SJCRH30 (cell line): ENCODE results near the gene P2RY11. TPM values are rescaled to one million over a fixed set of nuclear protein-coding genes. Genes with fewer than 3 reads are reported as not detected.

Experiments
- DNase-seq, 2 experiments: peaks; one replicate each; pipeline ENCODE4 v3.0.0-alpha.2; 2015 to 2020
- H3K27ac ChIP-seq: fragments of 250-450 bp; sonication (Bioruptor Pico); 2 replicates; pipeline ENCODE4 v1.5.1; 2020; ENCODE audit warnings: mild to moderate bottlenecking, moderate library complexity
- H3K27me3 ChIP-seq: fragments of 250-450 bp; sonication (Bioruptor Pico); 2 replicates; pipeline ENCODE4 v1.5.1; 2020; ENCODE audit warnings: mild to moderate bottlenecking, moderate library complexity
- H3K36me3 ChIP-seq: fragments of 250-450 bp; sonication (Bioruptor Pico); 2 replicates; pipeline ENCODE4 v1.5.1; 2020; ENCODE audit warnings: mild to moderate bottlenecking, moderate library complexity
- H3K4me1 ChIP-seq: fragments of 250-450 bp; sonication (Bioruptor Pico); 2 replicates; pipeline ENCODE4 v1.5.1; 2020; ENCODE audit warnings: mild to moderate bottlenecking, moderate library complexity
- H3K4me3 ChIP-seq: fragments of 250-450 bp; sonication (Bioruptor Pico); 2 replicates; pipeline ENCODE4 v1.5.1; 2020; ENCODE audit warnings: mild to moderate bottlenecking, moderate library complexity
- H3K9me3 ChIP-seq: fragments of 250-450 bp; sonication (Bioruptor Pico); replicated peaks from 2 replicates; pipeline ENCODE4 v1.5.1; 2020; ENCODE audit warnings: mild to moderate bottlenecking, moderate library complexity
- total RNA-seq: library from RNA; depleted of rRNA; stranded (reverse); fragments of >200 nt; shearing (Covaris generic); gene quantifications from 2 replicates; pipeline ENCODE4 v1.2.3, GENCODE V29; 2014

P2RY11 gene
- total RNA-seq, 1 experiment from 2014 or later = 10.7 TPM

DNA sequence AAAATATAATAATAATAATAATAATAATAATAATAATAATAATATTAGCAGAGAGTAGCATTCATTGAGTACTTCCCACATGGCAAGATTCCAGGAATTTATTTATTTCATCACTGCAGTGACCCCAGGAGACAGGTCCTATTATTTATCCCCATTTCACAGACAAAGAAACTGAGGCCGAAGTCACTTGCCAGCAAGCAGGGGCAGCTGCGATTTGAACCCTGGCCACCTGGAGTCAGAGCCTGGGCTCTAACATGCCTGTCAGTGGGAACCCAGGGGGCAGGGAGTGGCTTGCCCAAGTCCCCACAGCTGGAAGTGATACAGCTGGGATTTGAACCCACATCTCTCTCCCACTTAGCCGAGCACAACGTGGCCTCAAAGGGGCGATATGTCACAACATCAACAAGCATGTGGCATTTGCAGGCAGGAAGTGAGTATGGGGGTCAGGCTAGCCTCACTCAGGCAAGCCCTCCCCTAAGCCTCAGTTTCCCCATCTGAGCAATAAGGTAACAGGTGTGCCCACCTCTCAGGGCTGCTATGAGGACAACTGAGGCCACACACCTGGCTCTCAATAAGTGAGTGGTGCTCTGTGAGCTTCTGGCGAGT is 22.4 kb upstream of the P2RY11 start:
- Histone ChIP-seq H3K4me3 (no peak overlapping the region), H3K27ac (no peak overlapping the region), H3K4me1 (no peaks in the 10 kb centered on the region), H3K9me3 (no peaks in the 10 kb centered on the region), H3K27me3 (no peaks in the 10 kb centered on the region), H3K36me3 (no peaks in the 10 kb centered on the region)
- no peak for DNase-seq

GRCh38 chr19:10089801-10090375 is 21.6 kb upstream of the P2RY11 start:
- no peak for DNase-seq
- Histone ChIP-seq H3K36me3 (no peaks in the 10 kb centered on the region), H3K27me3 (no peaks in the 10 kb centered on the region)

DNA sequence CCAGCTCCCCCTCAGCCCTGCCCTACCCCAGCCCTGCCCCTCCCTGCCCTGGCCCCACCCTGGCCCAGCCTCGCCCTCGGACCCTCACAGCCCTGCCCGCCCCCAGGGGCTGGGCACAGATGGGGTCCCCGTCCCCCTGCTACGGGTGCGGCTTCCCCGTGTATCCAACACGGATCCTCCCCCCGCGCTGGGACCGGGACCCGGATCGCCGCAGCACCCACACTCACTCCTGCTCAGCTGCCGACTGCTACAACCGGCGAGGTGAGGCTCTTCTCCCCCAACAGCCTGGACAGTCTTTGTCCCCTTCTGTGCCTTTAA is 20.2 kb upstream of the P2RY11 start:
- Histone ChIP-seq H3K27me3 (no peaks in the 10 kb centered on the region), H3K4me3 (no peak overlapping the region), H3K4me1 (no peaks in the 10 kb centered on the region), H3K27ac (no peak overlapping the region), H3K36me3 (no peaks in the 10 kb centered on the region), H3K9me3 (no peaks in the 10 kb centered on the region)
- DNase-seq = no peak

More at GRCh38 chr19:10089801-10090375, 21.6 kb upstream of the P2RY11 start:
- Histone ChIP-seq H3K9me3 (no peaks in the 10 kb centered on the region), H3K4me1 (no peaks in the 10 kb centered on the region), H3K4me3 (no peak overlapping the region), H3K27ac (no peak overlapping the region)

GRCh38 chr19:10091895-10092641 is 19.4 kb upstream of the P2RY11 start:
- DNase-seq = no peak
- H3K9me3 ChIP-seq = no peaks in the 10 kb centered on the region
- no peaks in the 10 kb centered on the region for H3K36me3 ChIP-seq
- H3K27me3 ChIP-seq = no peaks in the 10 kb centered on the region
- H3K4me1 ChIP-seq = no peaks in the 10 kb centered on the region
- no peak overlapping the region for H3K4me3 ChIP-seq
- no peak overlapping the region for H3K27ac ChIP-seq

DNA sequence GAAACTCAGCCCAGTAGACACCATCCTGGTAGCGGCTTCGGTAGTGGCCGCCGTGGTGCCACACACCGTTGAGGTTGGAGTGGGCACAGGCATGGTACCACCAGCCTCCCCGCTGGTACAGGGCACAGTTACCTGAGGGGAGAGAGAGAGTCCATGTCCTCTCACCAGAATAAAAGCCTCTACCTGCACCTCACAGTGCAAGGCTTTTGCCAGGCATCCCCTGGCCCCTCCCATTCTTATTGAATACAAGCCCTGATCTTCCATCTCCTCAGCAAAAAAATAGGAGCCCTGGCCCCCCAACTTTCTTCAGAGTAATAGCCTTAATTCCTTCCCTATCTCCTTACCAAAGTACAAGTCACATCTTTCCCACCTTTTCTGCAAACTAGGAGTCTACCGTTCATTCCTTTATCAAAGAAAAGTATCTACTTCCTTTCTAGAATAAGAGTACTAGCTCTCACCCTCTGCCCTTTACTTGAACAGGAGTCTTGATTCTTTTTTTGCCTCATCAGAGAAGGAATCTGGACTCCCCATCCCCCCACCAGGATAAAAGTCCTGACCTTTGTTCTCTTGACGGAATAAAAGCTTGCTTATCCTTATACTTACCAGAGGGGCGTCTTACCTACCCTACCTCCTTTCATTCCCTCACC is 18.7 kb upstream of the P2RY11 start:
- no peaks in the 10 kb centered on the region for H3K9me3 ChIP-seq
- no peaks in the 10 kb centered on the region for H3K27me3 ChIP-seq
- no peak for DNase-seq
- H3K4me3 ChIP-seq = no peak overlapping the region
- no peaks in the 10 kb centered on the region for H3K36me3 ChIP-seq
- H3K27ac ChIP-seq = no peak overlapping the region
- H3K4me1 ChIP-seq = no peaks in the 10 kb centered on the region

DNA sequence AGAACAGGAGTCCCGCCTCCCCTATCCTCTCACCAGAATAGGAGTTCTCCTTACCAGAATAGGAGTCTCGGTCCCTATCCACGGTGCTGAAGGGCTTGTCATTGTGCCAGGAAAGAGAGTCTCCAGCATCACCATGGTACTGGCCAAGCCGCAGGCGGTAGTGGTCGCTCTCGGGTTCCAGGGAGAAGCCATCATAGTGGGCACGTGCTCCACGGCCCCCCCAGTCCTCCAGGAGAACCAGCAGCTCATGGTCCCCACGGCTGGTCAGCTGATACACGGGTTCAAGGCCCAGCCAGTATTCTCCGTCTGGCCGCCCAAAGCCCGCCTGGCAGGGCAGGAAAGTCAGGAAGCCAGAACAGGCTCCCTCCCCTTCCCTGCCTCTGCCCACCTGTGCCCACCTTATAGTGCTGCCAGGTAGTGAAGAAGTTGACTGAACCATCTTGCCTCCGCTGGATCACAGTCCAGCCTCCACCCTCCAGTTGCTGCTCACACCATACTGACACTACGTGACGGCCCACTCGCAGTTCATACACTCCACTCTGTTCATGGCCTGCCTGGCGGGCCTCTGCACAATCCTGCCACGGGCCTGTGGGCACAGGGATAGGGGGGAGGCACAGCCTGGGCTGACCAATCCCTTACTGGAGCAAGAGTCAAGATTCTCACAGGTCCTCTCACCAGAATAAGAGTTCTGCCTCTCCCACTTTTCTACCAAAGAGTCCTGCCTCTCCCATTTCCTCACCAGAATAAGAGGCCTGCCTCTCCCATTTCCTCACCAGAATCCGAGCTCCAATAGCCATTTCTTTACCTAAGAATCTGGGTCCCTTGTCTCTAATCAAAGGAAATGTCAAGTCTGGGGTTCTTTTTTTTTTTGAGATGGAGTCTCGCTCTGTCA is 18.0 kb upstream of the P2RY11 start:
- Histone ChIP-seq H3K4me3 (no peak overlapping the region), H3K9me3 (no peaks in the 10 kb centered on the region), H3K27me3 (no peaks in the 10 kb centered on the region), H3K27ac (no peak overlapping the region), H3K4me1 (no peaks in the 10 kb centered on the region), H3K36me3 (no peaks in the 10 kb centered on the region)
- DNase-seq = no peak

- Histone ChIP-seq H3K27ac (no peak overlapping the region), H3K27me3 (no peaks in the 10 kb centered on the region), H3K4me3 (no peak overlapping the region), H3K4me1 (no peaks in the 10 kb centered on the region), H3K36me3 (no peaks in the 10 kb centered on the region), H3K9me3 (no peaks in the 10 kb centered on the region)
- DNase-seq = no peak
Measured at GRCh38 chr19:10095622-10095947, 15.9 kb upstream of the P2RY11 start.

- no peak overlapping the region for H3K27ac ChIP-seq
- H3K9me3 ChIP-seq = no peaks in the 10 kb centered on the region
- H3K27me3 ChIP-seq = no peaks in the 10 kb centered on the region
- H3K4me1 ChIP-seq = no peaks in the 10 kb centered on the region
- H3K4me3 ChIP-seq = peak overlapping the region; percentile 39
- no peaks in the 10 kb centered on the region for H3K36me3 ChIP-seq
- DNase-seq = peak; percentile 55 to 71
Measured at GRCh38 chr19:10095948-10096614, 15.4 kb upstream of the P2RY11 start.

DNA sequence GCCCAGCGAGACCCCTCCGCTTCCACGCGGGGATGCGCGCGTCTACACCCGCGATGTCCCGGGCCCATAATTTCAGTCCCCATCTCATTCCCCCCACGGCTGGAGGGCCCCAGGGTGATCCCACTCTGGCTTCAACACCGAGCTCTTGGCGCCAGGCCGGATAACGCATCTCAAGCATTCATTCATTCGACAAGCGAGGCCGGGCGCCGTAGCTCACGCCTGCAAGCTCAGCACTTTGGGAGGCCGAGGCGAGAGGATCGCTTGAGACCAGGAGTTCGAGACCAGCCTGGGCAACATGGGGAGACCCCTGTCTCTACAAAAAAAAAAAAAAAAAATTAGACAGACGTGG is 14.9 kb upstream of the P2RY11 start:
- Histone ChIP-seq H3K27ac (no peak overlapping the region), H3K4me3 (peak overlapping the region; percentile 39), H3K36me3 (no peaks in the 10 kb centered on the region), H3K4me1 (no peaks in the 10 kb centered on the region), H3K9me3 (no peaks in the 10 kb centered on the region), H3K27me3 (no peaks in the 10 kb centered on the region)
- DNase-seq = no peak

DNA sequence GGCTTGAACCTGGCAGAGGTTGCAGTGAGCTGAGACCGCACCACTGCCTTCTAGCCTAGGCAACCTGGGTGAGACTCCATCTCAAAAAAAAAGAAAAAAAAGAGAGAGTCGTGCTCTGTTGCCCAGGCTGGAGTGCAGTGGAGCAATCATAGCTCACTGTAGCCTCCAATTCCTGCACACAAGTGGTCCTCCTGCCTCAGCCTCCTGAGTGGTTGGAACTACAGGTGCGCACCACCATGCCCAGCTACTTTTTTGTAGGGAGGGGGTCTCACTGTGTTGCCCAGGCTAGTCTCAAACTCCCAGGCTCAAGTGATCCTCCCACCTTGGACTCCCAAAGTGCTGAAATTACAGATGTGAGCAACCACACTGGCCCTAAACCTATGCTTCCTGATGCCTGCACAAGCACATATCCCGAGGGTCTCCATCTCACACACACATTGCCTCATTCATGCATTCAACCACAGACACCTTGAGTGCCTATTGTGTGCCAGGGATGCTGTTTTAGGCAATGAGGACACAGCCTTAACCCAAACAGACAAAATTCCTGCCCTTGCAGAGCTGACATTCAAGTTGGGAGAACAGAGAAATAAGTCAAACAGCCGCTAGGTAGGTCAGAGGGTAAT is 11.2 kb upstream of the P2RY11 start:
- Histone ChIP-seq H3K36me3 (no peaks in the 10 kb centered on the region), H3K4me1 (no peaks in the 10 kb centered on the region), H3K9me3 (no peaks in the 10 kb centered on the region), H3K27ac (no peak overlapping the region), H3K27me3 (no peaks in the 10 kb centered on the region), H3K4me3 (no peak overlapping the region)
- no peak for DNase-seq

GRCh38 chr19:10102787-10103236 is 8.7 kb upstream of the P2RY11 start:
- no peaks in the 10 kb centered on the region for H3K27me3 ChIP-seq
- H3K36me3 ChIP-seq = peaks cover 9% of the 10 kb centered on the region
- H3K4me1 ChIP-seq = 0 out of 2 replicates have a peak, but pooled peaks cover 3% of the 10 kb centered on the region
- H3K9me3 ChIP-seq = no peaks in the 10 kb centered on the region
- DNase-seq = no peak
- H3K4me3 ChIP-seq = no peak overlapping the region
- no peak overlapping the region for H3K27ac ChIP-seq

GRCh38 chr19:10104130-10104513 is 7.4 kb upstream of the P2RY11 start:
- DNase-seq = no peak
- H3K27me3 ChIP-seq = no peaks in the 10 kb centered on the region

DNA sequence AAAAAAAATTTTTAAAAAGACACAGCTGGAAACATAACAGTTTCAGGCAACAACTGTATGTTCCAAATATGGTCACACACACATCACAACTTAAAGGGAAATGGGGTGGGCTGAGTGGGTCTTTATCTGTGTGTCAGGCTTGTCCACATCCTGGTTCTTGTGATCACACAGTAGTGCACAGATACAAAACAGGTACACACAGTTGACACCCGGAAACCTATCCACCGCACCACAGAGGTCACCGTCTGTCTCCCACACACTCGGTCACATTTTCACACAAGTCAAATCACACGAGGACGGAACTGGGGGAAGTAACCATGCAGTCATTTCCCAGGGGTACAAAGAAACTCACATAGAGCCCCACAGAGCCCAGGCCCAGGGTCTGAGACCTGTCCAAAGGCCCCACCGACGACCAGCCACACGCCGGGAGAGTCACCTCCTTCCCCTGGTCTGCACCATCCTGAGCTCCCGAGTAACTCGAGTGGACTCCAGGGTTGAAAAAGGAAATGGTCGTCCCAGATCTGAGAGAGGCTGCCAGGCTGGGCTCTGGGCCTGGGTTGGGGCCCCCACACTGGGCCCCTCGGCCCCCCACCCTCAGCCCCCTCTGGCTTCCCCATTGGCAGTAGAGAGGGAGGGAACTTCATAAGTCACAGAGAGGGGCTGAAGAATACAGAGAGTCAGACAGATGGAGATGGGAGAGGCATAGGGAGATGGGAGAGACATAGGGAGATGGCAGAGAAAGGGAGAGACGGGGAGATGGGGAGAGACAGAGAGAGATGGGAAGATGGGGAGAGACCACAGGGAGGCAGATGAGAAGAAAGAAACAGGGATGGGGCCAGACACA is 6.6 kb upstream of the P2RY11 start:
- Histone ChIP-seq H3K36me3 (peaks cover 25% of the 10 kb centered on the region), H3K27me3 (no peaks in the 10 kb centered on the region), H3K4me1 (0 out of 2 replicates have a peak, but pooled peaks cover 3% of the 10 kb centered on the region), H3K9me3 (no peaks in the 10 kb centered on the region), H3K27ac (no peak overlapping the region), H3K4me3 (no peak overlapping the region)
- DNase-seq = no peak

More at GRCh38 chr19:10104130-10104513, 7.4 kb upstream of the P2RY11 start:
- Histone ChIP-seq H3K9me3 (no peaks in the 10 kb centered on the region), H3K4me3 (no peak overlapping the region), H3K4me1 (0 out of 2 replicates have a peak, but pooled peaks cover 3% of the 10 kb centered on the region), H3K27ac (no peak overlapping the region), H3K36me3 (peaks cover 17% of the 10 kb centered on the region)
